HL-60 (cell line): Measurements from ENCODE around the gene IGFBP4.

ENCODE experiments used
- DNase-seq, 2 experiments: peaks; one replicate each; pipeline ENCODE4 v3.0.0-alpha.2; 2010 to 2020; ENCODE audit warnings: low read depth in 1 of 2, low spot score in 1 of 2
- H3K27ac ChIP-seq: fragments of 250-450 bp; sonication (Bioruptor Pico); replicated peaks from 2 replicates; pipeline ENCODE4 v1.5.1; 2020; ENCODE audit warnings: mild to moderate bottlenecking, moderate library complexity
- H3K27me3 ChIP-seq: fragments of 250-450 bp; sonication (Bioruptor Pico); 2 replicates; pipeline ENCODE4 v1.5.1; 2021; ENCODE audit warnings: mild to moderate bottlenecking, moderate library complexity; ENCODE audit not compliant: insufficient read depth, poor library complexity, severe bottlenecking
- H3K4me3 ChIP-seq: replicated peaks from 2 replicates; pipeline ENCODE4 v1.5.1; 2011; ENCODE audit warnings: mild to moderate bottlenecking, control low read depth, low read length; ENCODE audit not compliant: insufficient read depth
- GABPA ChIP-seq: IDR thresholded peaks from 2 replicates; pipeline ENCODE4 v1.6.1; 2012; ENCODE audit warnings: low read depth
- POLR2AphosphoS5 ChIP-seq: IDR thresholded peaks from 2 replicates; pipeline ENCODE4 v1.6.1; 2012; ENCODE audit warnings: low read depth
- SPI1 ChIP-seq: IDR thresholded peaks from 2 replicates; pipeline ENCODE4 v1.6.1; 2012; ENCODE audit warnings: low read depth, mild to moderate bottlenecking, borderline replicate concordance
- TF ChIP-seq, protein P1 (sequence below): IDR thresholded peaks from one replicate; pipeline ENCODE4 v1.5.1; 2011; ENCODE audit warnings: low read length, control low read depth, inconsistent platforms; ENCODE audit not compliant: insufficient read depth
- TF ChIP-seq, protein P2 (sequence below): IDR thresholded peaks from 2 replicates; pipeline ENCODE4 v1.6.1; 2012; ENCODE audit warnings: low read depth; ENCODE audit not compliant: insufficient replicate concordance

IGFBP4 gene

DNA sequence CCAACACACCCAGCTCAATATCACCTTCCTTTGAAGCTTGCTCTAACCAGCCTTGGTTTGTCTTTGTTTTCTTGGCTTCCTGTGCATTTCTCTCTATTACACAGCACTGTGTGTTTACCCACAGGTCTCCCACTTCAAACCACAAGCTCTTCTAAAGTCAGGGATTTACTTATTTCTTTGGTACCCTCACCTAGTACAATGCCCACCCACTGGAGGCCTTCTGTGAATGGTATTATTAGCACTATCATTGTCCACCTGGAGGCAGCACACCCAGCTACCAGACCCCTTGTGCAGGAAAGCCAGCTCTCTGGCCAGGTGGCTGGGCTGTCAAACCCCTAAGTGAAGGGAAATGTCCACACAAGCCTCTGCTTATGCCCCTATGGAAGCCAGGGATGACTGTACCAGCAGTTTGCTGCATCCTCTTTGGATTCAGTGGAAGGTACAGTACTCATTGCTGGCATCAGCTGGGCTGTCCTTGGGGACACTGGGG lies 16.2 kb upstream of the IGFBP4 start:
- Histone ChIP-seq H3K4me3 (no peak overlapping the region), H3K27ac (no peak overlapping the region), H3K27me3 (no peaks in the 10 kb centered on the region)
- TF ChIP-seq, protein P1, sequence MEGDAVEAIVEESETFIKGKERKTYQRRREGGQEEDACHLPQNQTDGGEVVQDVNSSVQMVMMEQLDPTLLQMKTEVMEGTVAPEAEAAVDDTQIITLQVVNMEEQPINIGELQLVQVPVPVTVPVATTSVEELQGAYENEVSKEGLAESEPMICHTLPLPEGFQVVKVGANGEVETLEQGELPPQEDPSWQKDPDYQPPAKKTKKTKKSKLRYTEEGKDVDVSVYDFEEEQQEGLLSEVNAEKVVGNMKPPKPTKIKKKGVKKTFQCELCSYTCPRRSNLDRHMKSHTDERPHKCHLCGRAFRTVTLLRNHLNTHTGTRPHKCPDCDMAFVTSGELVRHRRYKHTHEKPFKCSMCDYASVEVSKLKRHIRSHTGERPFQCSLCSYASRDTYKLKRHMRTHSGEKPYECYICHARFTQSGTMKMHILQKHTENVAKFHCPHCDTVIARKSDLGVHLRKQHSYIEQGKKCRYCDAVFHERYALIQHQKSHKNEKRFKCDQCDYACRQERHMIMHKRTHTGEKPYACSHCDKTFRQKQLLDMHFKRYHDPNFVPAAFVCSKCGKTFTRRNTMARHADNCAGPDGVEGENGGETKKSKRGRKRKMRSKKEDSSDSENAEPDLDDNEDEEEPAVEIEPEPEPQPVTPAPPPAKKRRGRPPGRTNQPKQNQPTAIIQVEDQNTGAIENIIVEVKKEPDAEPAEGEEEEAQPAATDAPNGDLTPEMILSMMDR: no peak
- TF ChIP-seq, protein P2, sequence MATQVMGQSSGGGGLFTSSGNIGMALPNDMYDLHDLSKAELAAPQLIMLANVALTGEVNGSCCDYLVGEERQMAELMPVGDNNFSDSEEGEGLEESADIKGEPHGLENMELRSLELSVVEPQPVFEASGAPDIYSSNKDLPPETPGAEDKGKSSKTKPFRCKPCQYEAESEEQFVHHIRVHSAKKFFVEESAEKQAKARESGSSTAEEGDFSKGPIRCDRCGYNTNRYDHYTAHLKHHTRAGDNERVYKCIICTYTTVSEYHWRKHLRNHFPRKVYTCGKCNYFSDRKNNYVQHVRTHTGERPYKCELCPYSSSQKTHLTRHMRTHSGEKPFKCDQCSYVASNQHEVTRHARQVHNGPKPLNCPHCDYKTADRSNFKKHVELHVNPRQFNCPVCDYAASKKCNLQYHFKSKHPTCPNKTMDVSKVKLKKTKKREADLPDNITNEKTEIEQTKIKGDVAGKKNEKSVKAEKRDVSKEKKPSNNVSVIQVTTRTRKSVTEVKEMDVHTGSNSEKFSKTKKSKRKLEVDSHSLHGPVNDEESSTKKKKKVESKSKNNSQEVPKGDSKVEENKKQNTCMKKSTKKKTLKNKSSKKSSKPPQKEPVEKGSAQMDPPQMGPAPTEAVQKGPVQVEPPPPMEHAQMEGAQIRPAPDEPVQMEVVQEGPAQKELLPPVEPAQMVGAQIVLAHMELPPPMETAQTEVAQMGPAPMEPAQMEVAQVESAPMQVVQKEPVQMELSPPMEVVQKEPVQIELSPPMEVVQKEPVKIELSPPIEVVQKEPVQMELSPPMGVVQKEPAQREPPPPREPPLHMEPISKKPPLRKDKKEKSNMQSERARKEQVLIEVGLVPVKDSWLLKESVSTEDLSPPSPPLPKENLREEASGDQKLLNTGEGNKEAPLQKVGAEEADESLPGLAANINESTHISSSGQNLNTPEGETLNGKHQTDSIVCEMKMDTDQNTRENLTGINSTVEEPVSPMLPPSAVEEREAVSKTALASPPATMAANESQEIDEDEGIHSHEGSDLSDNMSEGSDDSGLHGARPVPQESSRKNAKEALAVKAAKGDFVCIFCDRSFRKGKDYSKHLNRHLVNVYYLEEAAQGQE: no peak
- no peak for TF ChIP-seq GABPA
- TF ChIP-seq POLR2AphosphoS5: no peak
- no peak for TF ChIP-seq SPI1
- DNase-seq: no peak

DNA sequence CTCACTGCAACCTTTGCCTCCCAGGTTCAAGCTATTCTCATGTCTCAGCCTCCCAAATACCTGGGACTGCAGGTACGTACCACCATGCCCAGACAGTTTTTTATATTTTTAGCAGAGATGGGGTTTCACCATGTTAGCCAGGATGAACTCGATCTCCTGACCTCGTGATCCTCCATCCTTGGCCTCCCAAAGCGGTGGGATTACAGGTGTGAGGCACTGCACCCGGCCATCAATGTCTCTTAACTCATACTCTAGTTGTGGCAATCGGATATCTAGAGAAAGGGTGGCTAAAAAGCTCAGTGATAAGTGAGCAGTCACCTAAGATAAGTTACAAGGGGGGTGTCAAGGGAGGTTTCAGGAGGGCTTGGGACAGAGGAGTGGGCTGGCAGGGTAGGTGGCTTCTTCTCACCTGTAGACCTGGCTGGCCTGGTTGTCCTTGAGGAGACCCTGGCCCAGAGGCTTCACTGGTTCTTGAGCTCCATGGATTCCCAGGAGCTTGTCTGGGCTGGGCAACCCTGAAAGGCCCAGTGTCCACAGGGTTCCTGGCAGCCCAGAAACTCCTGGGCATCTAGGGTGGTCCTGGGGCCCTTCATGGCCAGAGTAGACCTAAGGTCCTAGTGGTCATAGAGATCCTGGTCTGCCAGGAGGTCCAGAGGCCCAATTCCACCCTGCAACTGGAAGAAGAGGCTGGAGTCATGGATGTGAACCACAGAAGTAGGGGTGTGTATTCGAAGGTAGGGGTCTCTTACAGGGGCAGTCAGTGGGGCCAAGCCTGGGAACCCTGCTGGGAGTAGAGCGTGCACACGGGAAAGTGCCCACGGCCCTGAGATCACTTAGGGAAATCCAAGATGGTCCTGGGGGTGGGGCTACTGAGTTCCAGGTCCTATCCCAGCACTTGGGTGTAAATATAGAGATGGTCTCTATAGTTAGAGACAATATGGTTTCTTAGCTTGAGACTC lies 12.7 kb upstream of the IGFBP4 start:
- no peak for TF ChIP-seq GABPA
- TF ChIP-seq SPI1: no peak
- TF ChIP-seq, protein P1: no peak
- no peak for TF ChIP-seq POLR2AphosphoS5
- TF ChIP-seq, protein P2: no peak
- Histone ChIP-seq H3K27ac (no peak overlapping the region), H3K27me3 (no peaks in the 10 kb centered on the region), H3K4me3 (no peak overlapping the region)
- no peak for DNase-seq

DNA sequence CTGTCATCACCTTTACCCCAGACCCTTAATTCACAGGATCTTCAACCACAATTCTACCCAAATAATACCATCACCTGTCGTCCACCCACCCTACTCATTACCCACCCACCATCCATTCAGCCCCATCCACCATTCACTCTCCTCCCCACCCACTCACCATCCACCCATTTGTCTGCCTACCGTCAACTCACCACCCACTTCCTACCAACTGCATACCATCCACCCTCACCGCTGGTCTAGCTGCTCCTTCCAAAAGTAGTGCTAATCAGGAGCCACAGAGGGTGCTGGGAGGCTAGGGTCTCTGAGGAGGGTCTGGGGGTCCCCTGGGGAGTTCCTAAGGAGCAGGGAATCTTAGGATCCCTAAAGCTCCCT lies 12.0 kb upstream of the IGFBP4 start:
- Histone ChIP-seq H3K4me3 (no peak overlapping the region), H3K27me3 (no peaks in the 10 kb centered on the region), H3K27ac (no peak overlapping the region)
- no peak for DNase-seq
- no peak for TF ChIP-seq GABPA
- TF ChIP-seq, protein P1: no peak
- TF ChIP-seq POLR2AphosphoS5: no peak
- TF ChIP-seq SPI1: no peak
- TF ChIP-seq, protein P2: no peak
